ENCODE results near the gene ATMIN. TPM values are rescaled to one million over a fixed set of nuclear protein-coding genes. Genes with fewer than 3 reads are reported as not detected.

Gene ATMIN
- total RNA-seq, 1 donor from 2014 or later, result 95.0 TPM

DNA sequence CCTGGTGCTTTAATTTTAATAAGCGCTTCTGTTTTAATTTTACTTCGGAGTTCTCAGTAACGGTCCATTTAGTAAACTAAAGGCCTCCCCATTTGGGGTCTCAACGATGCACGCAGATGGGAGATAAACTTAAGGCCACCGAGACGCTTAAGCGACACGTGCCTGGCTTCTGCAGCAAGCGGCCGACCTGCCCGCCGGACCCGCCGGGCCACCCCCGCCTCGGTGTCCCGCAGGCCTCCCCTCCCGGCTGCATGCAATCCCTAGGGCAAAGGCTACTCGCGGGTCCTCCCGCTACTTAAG lies 60.0 kb downstream of the ATMIN start:
- H3K27me3 Mint-ChIP-seq (ENCODE audit: insufficient read depth, low read depth), result no peaks in the 10 kb centered on the region

GRCh38 chr16:81095953-81096714 lies 60.5 kb downstream of the ATMIN start, which contains the start of gene GCSH:
Gene GCSH, minus strand, starts transcription at chr16:81096395. Its CDS starts 117 bp downstream, at chr16:81096278.
- H3K27ac Mint-ChIP-seq, result peak within 1 kb of the TSS; percentile 16
- H3K27ac ChIP-seq, result peak within 1 kb of the TSS; percentile 88
- H3K4me3 Mint-ChIP-seq, result peak within 1 kb of the TSS; percentile 86

More for the DNA sequence above, 60.0 kb downstream of the ATMIN start:
- Mint-ChIP-seq H3K4me3 (peak overlapping the region; percentile 86), H3K9me3 (no peaks in the 10 kb centered on the region), H3K36me3 (peaks cover 5% of the 10 kb centered on the region), H3K4me1 (peaks cover 14% of the 10 kb centered on the region), H3K27ac (no peak overlapping the region)
- H3K9ac ChIP-seq, result peak overlapping the region; percentile 42
- peak overlapping the region; percentile 78 for H3K4me3 ChIP-seq
- peak overlapping the region; percentile 73 for H3K4me2 ChIP-seq
- H3K4me1 ChIP-seq, result no peaks in the 10 kb centered on the region
- peaks cover 29% of the 10 kb centered on the region for H4K20me1 ChIP-seq (ENCODE audit: low read depth)
- DNase-seq (ENCODE audit: low spot score), result no peak
- H3K79me2 ChIP-seq (ENCODE audit: low read depth), result peaks cover 47% of the 10 kb centered on the region
- H3K36me3 ChIP-seq, result peaks cover 4% of the 10 kb centered on the region
- no peaks in the 10 kb centered on the region for H3K27me3 ChIP-seq
- H3K9me3 ChIP-seq (ENCODE audit: low read depth), result no peaks in the 10 kb centered on the region
- H3K27ac ChIP-seq, result peak overlapping the region; percentile 88
- H3F3A ChIP-seq (ENCODE audit: low read depth), result peaks cover 4% of the 10 kb centered on the region
- no peak for TF ChIP-seq EZH2 (IDR thresholded peaks at IDR 0.05)
- no peak for TF ChIP-seq EZH2phosphoT487 (IDR thresholded peaks at IDR 0.05)
- no peak for TF ChIP-seq CTCF (IDR thresholded peaks at IDR 0.05)
- peak overlapping the region; percentile 17 for H2AFZ ChIP-seq (replicated peaks)

GRCh38 chr16:81096715-81097208 lies 61.1 kb downstream of the ATMIN start:
- Histone ChIP-seq H3K36me3 (no peaks in the 10 kb centered on the region), H3K4me2 (peak overlapping the region; percentile 23), H3F3A (ENCODE audit: low read depth) (peaks cover 4% of the 10 kb centered on the region), H4K20me1 (ENCODE audit: low read depth) (peaks cover 20% of the 10 kb centered on the region), H3K4me1 (no peaks in the 10 kb centered on the region), H3K27ac (no peak overlapping the region), H3K9me3 (ENCODE audit: low read depth) (no peaks in the 10 kb centered on the region), H3K9ac (no peak overlapping the region), H2AFZ (replicated peaks) (peak overlapping the region; percentile 13), H3K4me3 (no peak overlapping the region), H3K27me3 (no peaks in the 10 kb centered on the region), H3K79me2 (ENCODE audit: low read depth) (peaks cover 35% of the 10 kb centered on the region)
- H3K4me3 Mint-ChIP-seq, result peak overlapping the region; percentile 84
- no peaks in the 10 kb centered on the region for H3K9me3 Mint-ChIP-seq
- no peak for TF ChIP-seq EZH2phosphoT487 (IDR thresholded peaks at IDR 0.05)
- TF ChIP-seq CTCF (IDR thresholded peaks at IDR 0.05), result no peak
- peaks cover 4% of the 10 kb centered on the region for H3K36me3 Mint-ChIP-seq
- H3K27ac Mint-ChIP-seq, result peak overlapping the region; percentile 16
- DNase-seq (ENCODE audit: low spot score), result no peak
- H3K4me1 Mint-ChIP-seq, result peaks cover 14% of the 10 kb centered on the region
- no peaks in the 10 kb centered on the region for H3K27me3 Mint-ChIP-seq (ENCODE audit: insufficient read depth, low read depth)

More at GRCh38 chr16:81095953-81096714, 60.5 kb downstream of the ATMIN start, which contains the start of gene GCSH:
- Histone ChIP-seq H3F3A (ENCODE audit: low read depth) (peaks cover 4% of the 10 kb centered on the region), H3K4me1 (no peaks in the 10 kb centered on the region), H4K20me1 (ENCODE audit: low read depth) (peaks cover 24% of the 10 kb centered on the region), H3K4me3 (peak within 1 kb of the TSS; percentile 78), H2AFZ (replicated peaks) (peak within 1 kb of the TSS; percentile 17), H3K9me3 (ENCODE audit: low read depth) (no peaks in the 10 kb centered on the region), H3K36me3 (no peaks in the 10 kb centered on the region), H3K4me2 (peak within 1 kb of the TSS; percentile 73), H3K27me3 (no peaks in the 10 kb centered on the region), H3K9ac (peak within 1 kb of the TSS; percentile 42), H3K79me2 (ENCODE audit: low read depth) (peaks cover 41% of the 10 kb centered on the region)
- Mint-ChIP-seq H3K27me3 (ENCODE audit: insufficient read depth, low read depth) (no peaks in the 10 kb centered on the region), H3K36me3 (peaks cover 5% of the 10 kb centered on the region), H3K4me1 (peaks cover 14% of the 10 kb centered on the region), H3K9me3 (no peaks in the 10 kb centered on the region)
- no peak for TF ChIP-seq EZH2phosphoT487 (IDR thresholded peaks at IDR 0.05)
- TF ChIP-seq CTCF (IDR thresholded peaks at IDR 0.05), result no peak
- TF ChIP-seq EZH2 (IDR thresholded peaks at IDR 0.05), result no peak
- DNase-seq (ENCODE audit: low spot score), result peak; percentile 100

Small RNA genes lying within 50 kb of the gene (small RNA-seq; reads per million reads assigned to genes)
- gene AC092718.3, result not detected

Other genes starting within 250 kb of the ATMIN start
- gene CDYL2, start 231.2 kb upstream of the ATMIN start, total RNA-seq (ENCODE audit: low replicate concordance), result 4.8 and 4.9 TPM in 2 replicates
- 70.5 and 138 TPM in 2 replicates for gene CMC2, start 29.0 kb upstream of the ATMIN start, total RNA-seq (ENCODE audit: low replicate concordance)
- 76.8 and 111 TPM in 2 replicates for gene CENPN, start 28.6 kb upstream of the ATMIN start, total RNA-seq (ENCODE audit: low replicate concordance)
- gene C16orf46, start 41.4 kb downstream of the ATMIN start, total RNA-seq (ENCODE audit: low replicate concordance), result 1.7 and 2.5 TPM in 2 replicates
- gene GCSH, start 60.6 kb downstream of the ATMIN start, total RNA-seq (ENCODE audit: low replicate concordance), result 126 and 235 TPM in 2 replicates
- 3.5 and 4.2 TPM in 2 replicates for gene BCO1, start 202.8 kb downstream of the ATMIN start, total RNA-seq (ENCODE audit: low replicate concordance)

Data from neural progenitor cell (in vitro differentiated cells).